CD4-positive, alpha-beta T cell (primary cell): ENCODE measurements around the gene CFL1. TPM values are rescaled to one million over a fixed set of nuclear protein-coding genes. Genes with fewer than 3 reads are reported as not detected.
A peak's percentile ranks its signal among the peaks of the same experiment; 100 is the strongest.

Experiments
- ATAC-seq: fragments of 200-7000 bp; cut with Tn5 transposase; one replicate; pipeline ENCODE4 v1.10.0; 2022; ENCODE audit warnings: mild to moderate bottlenecking; ENCODE audit not compliant: poor library complexity
- CTCF ChIA-PET: fragments of 350-600 bp; sonication (Branson Sonifier 250); formaldehyde crosslinking; loops from one replicate; lab custom pipeline; 2021; ENCODE audit warnings: antibody characterized with exemption, inconsistent platforms; lab: Charles Lee
- POLR2A ChIA-PET: fragments of 350-600 bp; sonication (Branson Sonifier 250); formaldehyde crosslinking; loops from one replicate; lab custom pipeline; 2021; ENCODE audit warnings: antibody characterized with exemption, inconsistent platforms; lab: Charles Lee
- DNase-seq, 14 experiments: peaks; one replicate each; pipeline ENCODE4 v3.0.0-alpha.2; 2013 to 2020; ENCODE audit warnings: mixed read lengths in 2 of 14
- H3K27ac ChIP-seq, 2 donors: one replicate each; pipeline versions ENCODE4 v1.5.1 to v1.7.0; 2013; ENCODE audit warnings: low read length in 2 of 2, low read depth in 1 of 2, mild to moderate bottlenecking in 1 of 2
- H3K27me3 ChIP-seq, 2 experiments: 1 replicate in 1 of 2; 2 replicates in 1 of 2; pipeline versions ENCODE4 v1.6.1 to v1.7.0; 2013; ENCODE audit warnings: low read length in 2 of 2, control low read depth in 1 of 2, mild to moderate bottlenecking in 1 of 2, moderate library complexity in 1 of 2; ENCODE audit not compliant: insufficient read depth in 2 of 2, control insufficient read depth in 1 of 2
- H3K36me3 ChIP-seq: one replicate; pipeline ENCODE4 v1.6.1; 2013; ENCODE audit warnings: low read length, control low read depth; ENCODE audit not compliant: insufficient read depth
- H3K4me1 ChIP-seq: one replicate; pipeline ENCODE4 v1.6.1; 2013; ENCODE audit warnings: low read length, control low read depth; ENCODE audit not compliant: insufficient read depth
- H3K4me3 ChIP-seq: one replicate; pipeline ENCODE4 v1.5.1; 2013; ENCODE audit warnings: mild to moderate bottlenecking, low read length, moderate library complexity
- H3K9me3 ChIP-seq, 2 experiments: 1 replicate in 1 of 2; 2 replicates in 1 of 2; pipeline versions ENCODE4 v1.6.1 to v1.7.0; 2013; ENCODE audit warnings: low read length in 2 of 2, mild to moderate bottlenecking in 2 of 2, control low read depth in 1 of 2, moderate library complexity in 1 of 2; ENCODE audit not compliant: control insufficient read depth in 1 of 2, insufficient read depth in 1 of 2
- H3K27ac Mint-ChIP-seq: one replicate; pipeline ENCODE4 v1.8.0; 2020; ENCODE audit warnings: mixed read lengths
- H3K27me3 Mint-ChIP-seq: one replicate; pipeline ENCODE4 v1.8.0; 2021; ENCODE audit warnings: mixed read lengths
- H3K36me3 Mint-ChIP-seq: one replicate; pipeline ENCODE4 v1.8.0; 2021; ENCODE audit warnings: low read depth, mixed read lengths
- H3K4me1 Mint-ChIP-seq: one replicate; pipeline ENCODE4 v1.8.0; 2021; ENCODE audit warnings: low read depth, mixed read lengths
- H3K4me3 Mint-ChIP-seq: one replicate; pipeline ENCODE4 v1.8.0; 2020; ENCODE audit warnings: mild to moderate bottlenecking, mixed read lengths
- H3K9me3 Mint-ChIP-seq: one replicate; pipeline ENCODE4 v1.8.0; 2020; ENCODE audit warnings: mixed read lengths
- CTCF ChIP-seq: fragments of 200-600 bp; IDR thresholded peaks from one replicate; pipeline ENCODE4 v1.8.0; 2022; ENCODE audit warnings: antibody characterized with exemption, mild to moderate bottlenecking
- intact Hi-C, 2 experiments: fragments of 100-400 bp; cut with DNase I in 1 of 2; cut with micrococcal nuclease in 1 of 2; formaldehyde crosslinking; loops; one replicate each; pipeline versions ENCODE4 v1.15.1 to v1.9.0; 2023 to 2025; cut with DNase I, micrococcal nuclease
- total RNA-seq, 174 experiments: library from RNA in 2 of 174; stranded (reverse) in 2 of 174; gene quantifications; one replicate each; pipeline ENCODE4 v1.2.3 and lab custom pipeline; 2021 to 2026

CFL1 gene
- total RNA-seq, 2 experiments from 2014 or later: 322 to 331 TPM

GRCh38 chr11:65859095-65859811, 1.3 kb upstream of the CFL1 start:
- Mint-ChIP-seq H3K27ac (peak overlapping the region; percentile 94), H3K4me3 (peak overlapping the region; percentile 91), H3K27me3 (no peaks in the 10 kb centered on the region), H3K36me3 (peaks cover 84% of the 10 kb centered on the region), H3K4me1 (peaks cover 57% of the 10 kb centered on the region), H3K9me3 (no peaks in the 10 kb centered on the region)
- CTCF ChIA-PET: interaction anchor here (0.6 to 5.2 kb wide), 22 partner anchors 10 to 423 kb away, joined by 3 to 80 read pairs (median 5); partner anchors contain the start of genes BANF1, C11orf68, CCDC85B and CTSW
- Histone ChIP-seq H3K36me3 (peaks cover 52% of the 10 kb centered on the region), H3K4me1 (peaks cover 79% of the 10 kb centered on the region), H3K27me3 (no peaks in the 10 kb centered on the region), H3K27ac (peak overlapping the region; percentile 92 to 96), H3K4me3 (peak overlapping the region; percentile 90), H3K9me3 (no peaks in the 10 kb centered on the region)
- no peak for TF ChIP-seq CTCF
- intact Hi-C loops: loop anchor here (1.0 to 10.0 kb wide), 5 partner anchors 30 to 426 kb away; partner anchors contain the start of genes C11orf68 (in 1 of the 2), DRAP1 (in 1 of the 2), FIBP (in 1 of the 2) and PCNX3 (in 1 of the 2)
- DNase-seq (peak; percentile 87 to 99 (median 95)), ATAC-seq (peak; percentile 53)
- POLR2A ChIA-PET: interaction anchor here (0.7 to 5.8 kb wide), 46 partner anchors 8 to 1541 kb away, joined by 3 to 248 read pairs (median 6); partner anchors contain the start of genes BANF1, C11orf68, CCDC85B and CST6

- H3K27me3 Mint-ChIP-seq: no peaks in the 10 kb centered on the region
- peaks cover 52% of the 10 kb centered on the region for H3K36me3 ChIP-seq
- peak overlapping the region; percentile 94 for H3K27ac Mint-ChIP-seq
- DNase-seq (peak in 2 of 14 experiments; percentile 11 to 48), ATAC-seq (no peak)
- peaks cover 58% of the 10 kb centered on the region for H3K4me1 Mint-ChIP-seq
- peaks cover 84% of the 10 kb centered on the region for H3K36me3 Mint-ChIP-seq
- POLR2A ChIA-PET: interaction anchor here (0.6 to 5.8 kb wide), 41 partner anchors 8 to 741 kb away, joined by 3 to 248 read pairs (median 5); partner anchors contain the start of genes BANF1, C11orf68, CCDC85B and DPF2
- intact Hi-C loops: loop anchor here (1.0 to 10.0 kb wide), 8 partner anchors 30 to 426 kb away; partner anchors contain the start of genes PCNX3 (in 2 of the 2), BANF1 (in 1 of the 2), C11orf68 (in 1 of the 2) and DRAP1 (in 1 of the 2)
- no peak for TF ChIP-seq CTCF
- peak overlapping the region; percentile 90 for H3K4me3 ChIP-seq
- no peaks in the 10 kb centered on the region for H3K9me3 Mint-ChIP-seq
- peak overlapping the region; percentile 91 for H3K4me3 Mint-ChIP-seq
- peaks cover 80% of the 10 kb centered on the region for H3K4me1 ChIP-seq
- CTCF ChIA-PET: interaction anchor here (1.0 to 5.2 kb wide), 4 partner anchors 26 to 41 kb away, joined by 3 to 80 read pairs (median 22); partner anchors contain the start of genes CCDC85B and FIBP
- no peaks in the 10 kb centered on the region for H3K9me3 ChIP-seq
- H3K27ac ChIP-seq: peak overlapping the region; percentile 92 to 96
- no peaks in the 10 kb centered on the region for H3K27me3 ChIP-seq
These were observed 704 bp upstream of the CFL1 start for GRCh38 chr11:65858681-65859087.

GRCh38 chr11:65857500-65857852, 504 bp downstream of the CFL1 start:
- peak overlapping the region; percentile 90 for H3K4me3 ChIP-seq
- ChIA-PET POLR2A (interaction anchor here (0.6 to 5.8 kb wide), 23 partner anchors 9 to 735 kb away, joined by 3 to 248 read pairs (median 5); partner anchors contain the start of genes BANF1, CCDC85B, DPF2 and EFEMP2), CTCF (interaction anchor here (5.2 kb wide), 1 partner anchor 31 kb away, joined by 80 read pairs; the partner anchor contains the start of genes CCDC85B and FIBP)
- Mint-ChIP-seq H3K9me3 (no peaks in the 10 kb centered on the region), H3K27ac (peak overlapping the region; percentile 94), H3K36me3 (peaks cover 84% of the 10 kb centered on the region), H3K4me3 (peak overlapping the region; percentile 84), H3K4me1 (peaks cover 53% of the 10 kb centered on the region), H3K27me3 (no peaks in the 10 kb centered on the region)
- H3K27ac ChIP-seq: peak overlapping the region; percentile 52 to 64
- peaks cover 52% of the 10 kb centered on the region for H3K36me3 ChIP-seq
- no peaks in the 10 kb centered on the region for H3K27me3 ChIP-seq
- no peak for ATAC-seq
- intact Hi-C loops: loop anchor here in 1 of 2 experiments (2.0 to 10.0 kb wide), 3 partner anchors 25 to 427 kb away; partner anchors contain the start of genes PCNX3, SNX32 and YIF1A
- peaks cover 0 to 6% of the 10 kb centered on the region in 2 experiments for H3K9me3 ChIP-seq
- no peak for TF ChIP-seq CTCF
- peaks cover 77% of the 10 kb centered on the region for H3K4me1 ChIP-seq
- DNase-seq: peak; percentile 53 to 79 (median 66)
